IMR-90 (cell line): ENCODE results near the gene AFAP1L2. TPM values are rescaled to one million over a fixed set of nuclear protein-coding genes. Genes with fewer than 3 reads are reported as not detected.

ENCODE experiments used
- ATAC-seq: fragments of 200-7000 bp; cut with Tn5 transposase; 2 replicates; pipeline ENCODE4 v1.9.1; 2020; ENCODE audit warnings: low read depth, mild to moderate bottlenecking, moderate library complexity
- BruUV-seq: library from RNA; stranded (reverse); fragments of 400-500 nt; replicated peaks from 2 replicates; lab custom pipeline; 2021; lab: Mats Ljungman, UMichigan
- CTCF ChIA-PET: fragments of 300-600 bp; formaldehyde crosslinking; extraction: SDS; loops from one replicate; lab custom pipeline; 2021; ENCODE audit warnings: antibody characterized with exemption; lab: Yijun Ruan, JAX
- POLR2A ChIA-PET: fragments of 300-600 bp; sonication (Branson Sonifier 250); formaldehyde crosslinking; loops from one replicate; lab custom pipeline; 2022; ENCODE audit warnings: antibody characterized with exemption; ENCODE audit not compliant: unreplicated experiment; lab: Charles Lee
- DNase-seq: peaks from one replicate; pipeline ENCODE4 v3.0.0; 2013
- H2AFZ ChIP-seq: replicated peaks from 2 replicates; pipeline ENCODE3; 2013; ENCODE audit warnings: low read length, mild to moderate bottlenecking; ENCODE audit not compliant: poor library complexity
- H2AK5ac ChIP-seq: 2 replicates; pipeline ENCODE4 v1.6.1; 2013; ENCODE audit warnings: low read depth, low read length, inconsistent platforms
- H2AK9ac ChIP-seq: replicated peaks from 2 replicates; pipeline ENCODE3; 2013; ENCODE audit warnings: mild to moderate bottlenecking, low read depth, low read length, moderate library complexity; ENCODE audit not compliant: poor library complexity
- H2BK120ac ChIP-seq: 2 replicates; pipeline ENCODE4 v1.6.1; 2013; ENCODE audit warnings: low read depth, low read length, inconsistent platforms
- H2BK15ac ChIP-seq: 3 replicates; pipeline ENCODE4 v1.6.1; 2013; ENCODE audit warnings: low read depth, low read length, inconsistent platforms
- H2BK20ac ChIP-seq: 2 replicates; pipeline ENCODE4 v1.6.1; 2013; ENCODE audit warnings: low read depth, mild to moderate bottlenecking, inconsistent platforms, low read length, moderate library complexity
- H2BK5ac ChIP-seq: 2 replicates; pipeline ENCODE4 v1.6.1; 2013; ENCODE audit warnings: mild to moderate bottlenecking, low read depth, low read length, inconsistent platforms; ENCODE audit not compliant: poor library complexity, severe bottlenecking
- H3K14ac ChIP-seq: replicated peaks from 2 replicates; pipeline ENCODE4 v1.6.1; 2013; ENCODE audit warnings: low read depth, low read length, inconsistent platforms
- H3K18ac ChIP-seq: 2 replicates; pipeline ENCODE4 v1.6.1; 2013; ENCODE audit warnings: low read depth, low read length, control low read depth
- H3K23ac ChIP-seq: 2 replicates; pipeline ENCODE4 v1.6.1; 2013; ENCODE audit warnings: low read depth, low read length, inconsistent platforms
- H3K27ac ChIP-seq: 2 replicates; pipeline ENCODE4 v1.5.1; 2013; ENCODE audit warnings: mild to moderate bottlenecking, control low read depth, low read length; ENCODE audit not compliant: insufficient read depth
- H3K27me3 ChIP-seq: 2 replicates; pipeline ENCODE4 v1.6.1; 2013; ENCODE audit warnings: low read length; ENCODE audit not compliant: control insufficient read depth, insufficient read depth
- H3K36me3 ChIP-seq: 2 replicates; pipeline ENCODE4 v1.6.1; 2013; ENCODE audit warnings: low read length, mixed read lengths; ENCODE audit not compliant: control insufficient read depth, insufficient read depth
- H3K4ac ChIP-seq: 2 replicates; pipeline ENCODE4 v1.6.1; 2013; ENCODE audit warnings: low read depth, low read length, inconsistent platforms
- H3K4me1 ChIP-seq: 2 replicates; pipeline ENCODE4 v1.6.1; 2013; ENCODE audit warnings: low read length, mixed read lengths; ENCODE audit not compliant: control insufficient read depth, insufficient read depth
- H3K4me2 ChIP-seq: 2 replicates; pipeline ENCODE4 v1.6.1; 2013; ENCODE audit warnings: low read depth, mild to moderate bottlenecking, control low read depth, low read length, moderate library complexity
- H3K4me3 ChIP-seq: 2 replicates; pipeline ENCODE4 v1.5.1; 2013; ENCODE audit warnings: low read depth, mild to moderate bottlenecking, control low read depth, low read length, moderate library complexity; ENCODE audit not compliant: insufficient read depth
- H3K56ac ChIP-seq: 2 replicates; pipeline ENCODE4 v1.6.1; 2013; ENCODE audit warnings: low read length, inconsistent platforms; ENCODE audit not compliant: insufficient read depth; ENCODE audit errors: extremely low read depth
- H3K79me1 ChIP-seq, 2 experiments: 2 replicates each; pipeline ENCODE4 v1.6.1; 2013; ENCODE audit warnings: low read length in 2 of 2, inconsistent platforms in 1 of 2, low read depth in 1 of 2
- H3K9ac ChIP-seq: 2 replicates; pipeline ENCODE4 v1.6.1; 2013; ENCODE audit warnings: low read depth, low read length, control low read depth
- H3K9me1 ChIP-seq: 2 replicates; pipeline ENCODE4 v1.6.1; 2013; ENCODE audit warnings: low read length, inconsistent platforms; ENCODE audit not compliant: insufficient read depth
- H3K9me3 ChIP-seq: 2 replicates; pipeline ENCODE4 v1.6.1; 2013; ENCODE audit warnings: low read length; ENCODE audit not compliant: control insufficient read depth, insufficient read depth
- H4K20me1 ChIP-seq: 2 replicates; pipeline ENCODE4 v1.6.1; 2013; ENCODE audit warnings: low read length, inconsistent platforms; ENCODE audit not compliant: insufficient read depth
- H4K5ac ChIP-seq: 2 replicates; pipeline ENCODE4 v1.6.1; 2013; ENCODE audit warnings: mild to moderate bottlenecking, low read depth, low read length, control low read depth
- H4K8ac ChIP-seq, 2 experiments: 2 replicates each; pipeline ENCODE4 v1.6.1; 2013; ENCODE audit warnings: low read depth in 2 of 2, low read length in 2 of 2, control low read depth in 1 of 2, inconsistent platforms in 1 of 2
- H4K91ac ChIP-seq: 2 replicates; pipeline ENCODE4 v1.6.1; 2013; ENCODE audit warnings: low read depth, low read length, inconsistent platforms; ENCODE audit not compliant: insufficient read depth
- BHLHE40 ChIP-seq: fragments of 150-350 bp; IDR thresholded peaks from 2 replicates; pipeline ENCODE4 v1.6.1; 2016; ENCODE audit warnings: mild to moderate bottlenecking, low read depth, low read length
- MAFK ChIP-seq: IDR thresholded peaks from 2 replicates; pipeline ENCODE4 v1.6.1; 2012; ENCODE audit warnings: low read depth, low read length, improper control_type of control experiment
- MXI1 ChIP-seq: IDR thresholded peaks from 2 replicates; pipeline ENCODE4 v1.6.1; 2012; ENCODE audit warnings: low read depth, mild to moderate bottlenecking, low read length, moderate library complexity, borderline replicate concordance
- SMC3 ChIP-seq: fragments of 150-350 bp; IDR thresholded peaks from 2 replicates; pipeline ENCODE4 v1.6.1; 2016; ENCODE audit warnings: low read depth, mild to moderate bottlenecking, antibody characterized with exemption, low read length, moderate library complexity
- USF2 ChIP-seq: fragments of 150-350 bp; IDR thresholded peaks from 2 replicates; pipeline ENCODE4 v1.6.1; 2017; ENCODE audit warnings: mild to moderate bottlenecking, antibody characterized with exemption, low read length, low read depth
- WGBS, 2 experiments: methylation state at CpG; one replicate each; pipeline versions ENCODE4 v1.1.5 to v1.1.7; 2013; ENCODE audit warnings: missing lambda C conversion rate in 2 of 2; ENCODE audit not compliant: insufficient read length in 1 of 2; ENCODE audit errors: extremely low coverage in 2 of 2; 5-methylcytosine and 5-hydroxymethylcytosine counted together
- dilution Hi-C: fragments of 300-500 bp; cut with HindIII; formaldehyde crosslinking; loops from one replicate; pipeline ENCODE4 v1.14.3; 2018; ENCODE audit warnings: low sequenced_read_pairs; ENCODE audit not compliant: unreplicated experiment
- in situ Hi-C: fragments of 300-500 bp; cut with MboI; formaldehyde crosslinking; loops from 3 replicates; pipeline ENCODE4 v1.14.3; 2019; ENCODE audit warnings: low sequenced_read_pairs, inconsistent platforms, mixed read lengths
- intact Hi-C: fragments of 100-400 bp; cut with micrococcal nuclease; formaldehyde crosslinking; loops from 2 replicates; pipeline ENCODE4 v1.10.0; 2022
- polyA plus RNA-seq, 3 experiments: library from polyadenylated mRNA; depleted of rRNA; stranded (reverse); fragments of >200 nt; gene quantifications; 2 replicates each; pipeline ENCODE4 v1.2.3, GENCODE V29; 2012; ENCODE audit warnings: low replicate concordance in 1 of 3
- total RNA-seq: library from RNA; depleted of rRNA; stranded (reverse); fragments of >200 nt; gene quantifications from 2 replicates; pipeline ENCODE4 v1.2.3, GENCODE V29; 2012

AFAP1L2 gene
- total and polyA plus RNA-seq, 2 of the 4 experiments (the other 2 are of a cell fraction) = under 0.01 to 0.10 TPM

- H2AFZ ChIP-seq = no peak overlapping the region
- ChIA-PET CTCF (interaction anchor here (1.0 kb wide), 1 partner anchor 33 kb away, joined by 3 read pairs; no protein-coding TSS in a partner anchor), POLR2A (no interaction called here)
- no peak overlapping the region for H3K14ac ChIP-seq
- no peak overlapping the region for H4K8ac ChIP-seq
- no peak for TF ChIP-seq MXI1
- no peak for TF ChIP-seq MAFK
- no peak for TF ChIP-seq USF2
- no peak for TF ChIP-seq SMC3
- no peak for TF ChIP-seq BHLHE40
- DNase-seq = no peak
- H3K27ac ChIP-seq = no peak overlapping the region
- H2BK20ac ChIP-seq = no peak overlapping the region
- no peak overlapping the region for H2AK9ac ChIP-seq
- no peak overlapping the region for H2BK15ac ChIP-seq
- H2BK5ac ChIP-seq = no peak overlapping the region
- H3K4me1 ChIP-seq = no peaks in the 10 kb centered on the region
- in situ Hi-C loops = no loop called here
- H3K36me3 ChIP-seq = no peaks in the 10 kb centered on the region
- no peak overlapping the region for H3K9ac ChIP-seq
- no TSS peak for BruUV-seq
- H3K18ac ChIP-seq = no peak overlapping the region
- no peak overlapping the region for H3K4ac ChIP-seq
- no peak overlapping the region for H3K23ac ChIP-seq
- no peak overlapping the region for H4K91ac ChIP-seq
- H2AK5ac ChIP-seq = no peak overlapping the region
- H3K27me3 ChIP-seq = peaks cover 35% of the 10 kb centered on the region
- H2BK120ac ChIP-seq = no peak overlapping the region
- ATAC-seq = no peak
- H4K5ac ChIP-seq = no peak overlapping the region
- no peak overlapping the region for H3K4me2 ChIP-seq
- H3K4me3 ChIP-seq = no peak overlapping the region
- no peaks in the 10 kb centered on the region for H3K79me1 ChIP-seq
- intact Hi-C loops = no loop called here
- H3K9me3 ChIP-seq = no peaks in the 10 kb centered on the region
- dilution Hi-C loops = no loop called here
- H3K56ac ChIP-seq = no peak overlapping the region
- no peaks in the 10 kb centered on the region for H4K20me1 ChIP-seq
- no CpG with 5 or more reads among the region's 10 CpGs for WGBS, 2 experiments
- H3K9me1 ChIP-seq = no peaks in the 10 kb centered on the region
Measured at GRCh38 chr10:114336823-114337509, 67.3 kb downstream of the AFAP1L2 start.
